IMR-90 (cell line): Measurements from ENCODE around the gene HSPB7.

Experiments used
- BHLHE40 ChIP-seq: fragments of 150-350 bp; IDR thresholded peaks from 2 replicates; pipeline ENCODE4 v1.6.1; 2016; ENCODE audit warnings: mild to moderate bottlenecking, low read depth, low read length
- CTCF ChIP-seq: conservative IDR thresholded peaks from 2 replicates; pipeline ENCODE4 v1.5.1; 2012; ENCODE audit warnings: mild to moderate bottlenecking, low read depth, low read length, improper control_type of control experiment
- ELK1 ChIP-seq: fragments of 150-350 bp; IDR thresholded peaks from 2 replicates; pipeline ENCODE4 v1.6.1; 2016; ENCODE audit warnings: low read depth, mild to moderate bottlenecking, low read length, moderate library complexity, borderline replicate concordance
- FOS ChIP-seq: fragments of 150-350 bp; IDR thresholded peaks from 2 replicates; pipeline ENCODE4 v1.6.1; 2016; ENCODE audit warnings: low read depth, low read length
- MAZ ChIP-seq: IDR thresholded peaks from 2 replicates; pipeline ENCODE4 v1.6.1; 2012; ENCODE audit warnings: low read depth, mild to moderate bottlenecking, low read length, improper control_type of control experiment, moderate library complexity, borderline replicate concordance
- MXI1 ChIP-seq: IDR thresholded peaks from 2 replicates; pipeline ENCODE4 v1.6.1; 2012; ENCODE audit warnings: low read depth, mild to moderate bottlenecking, low read length, moderate library complexity, borderline replicate concordance
- POLR2A ChIP-seq: IDR thresholded peaks from 2 replicates; pipeline ENCODE4 v1.6.1; 2012; ENCODE audit warnings: mild to moderate bottlenecking, low read depth, low read length
- RAD21 ChIP-seq: IDR thresholded peaks from 2 replicates; pipeline ENCODE4 v1.6.1; 2012; ENCODE audit warnings: low read length, improper control_type of control experiment
- RFX5 ChIP-seq: IDR thresholded peaks from 2 replicates; pipeline ENCODE4 v1.8.0; 2012; ENCODE audit warnings: low read depth, mild to moderate bottlenecking, low read length, moderate library complexity
- SMC3 ChIP-seq: fragments of 150-350 bp; IDR thresholded peaks from 2 replicates; pipeline ENCODE4 v1.6.1; 2016; ENCODE audit warnings: low read depth, mild to moderate bottlenecking, antibody characterized with exemption, low read length, moderate library complexity
- USF2 ChIP-seq: fragments of 150-350 bp; IDR thresholded peaks from 2 replicates; pipeline ENCODE4 v1.6.1; 2017; ENCODE audit warnings: mild to moderate bottlenecking, antibody characterized with exemption, low read length, low read depth

- TF ChIP-seq CTCF: no peak
- TF ChIP-seq FOS: no peak
- no peak for TF ChIP-seq POLR2A
- no peak for TF ChIP-seq BHLHE40
- TF ChIP-seq ELK1: no peak
- TF ChIP-seq MAZ: no peak
- no peak for TF ChIP-seq SMC3
- no peak for TF ChIP-seq RAD21
- no peak for TF ChIP-seq USF2
- TF ChIP-seq RFX5: no peak
- no peak for TF ChIP-seq MXI1
Observed at GRCh38 chr1:16011936-16012589, 5.8 kb downstream of the HSPB7 start.
